SK-N-SH treated with all-trans-retinoic acid at 6 μM for 48 hours (cell line): ENCODE measurements around the gene RAB5IF.

Experiments used
- ATAC-seq: fragments of 200-7000 bp; cut with Tn5 transposase; 3 replicates; pipeline ENCODE4 v1.9.1; 2020; ENCODE audit warnings: mild to moderate bottlenecking, moderate library complexity
- ARNTL ChIP-seq: fragments of 450-650 bp; formaldehyde crosslinking; IDR thresholded peaks from 2 replicates; pipeline ENCODE4 v1.5.0; 2020; ENCODE audit warnings: low read depth, mild to moderate bottlenecking, moderate library complexity, borderline replicate concordance
- BACH2 ChIP-seq: fragments of 250-450 bp; sonication (Bioruptor Pico); IDR thresholded peaks from 2 replicates; pipeline ENCODE4 v1.9.0; 2021; ENCODE audit warnings: mild to moderate bottlenecking, borderline replicate concordance
- CREB5 ChIP-seq: fragments of 250-450 bp; sonication (Bioruptor Pico); IDR thresholded peaks from 2 replicates; pipeline ENCODE4 v1.5.1; 2020; ENCODE audit warnings: low read depth, mild to moderate bottlenecking, moderate library complexity
- CSDC2 ChIP-seq: fragments of 250-450 bp; sonication (Bioruptor Pico); IDR thresholded peaks from 2 replicates; pipeline ENCODE4 v1.5.0; 2020; ENCODE audit warnings: mild to moderate bottlenecking, moderate library complexity
- CSRNP3 ChIP-seq: fragments of 250-450 bp; sonication (Bioruptor Pico); IDR thresholded peaks from 2 replicates; pipeline ENCODE4 v1.5.1; 2021; ENCODE audit warnings: mild to moderate bottlenecking, moderate library complexity
- ESRRG ChIP-seq: fragments of 250-450 bp; sonication (Bioruptor Pico); IDR thresholded peaks from 2 replicates; pipeline ENCODE4 v1.6.1; 2021; ENCODE audit warnings: mild to moderate bottlenecking
- GLIS3 ChIP-seq: fragments of 250-450 bp; sonication (Bioruptor Pico); IDR thresholded peaks from 2 replicates; pipeline ENCODE4 v1.5.0; 2020; ENCODE audit warnings: mild to moderate bottlenecking, moderate library complexity
- ISL1 ChIP-seq: fragments of 250-450 bp; sonication (Bioruptor Pico); IDR thresholded peaks from 2 replicates; pipeline ENCODE4 v2.1.2; 2022; ENCODE audit warnings: mild to moderate bottlenecking, moderate library complexity
- OSR1 ChIP-seq: fragments of 250-450 bp; sonication (Bioruptor Pico); IDR thresholded peaks from 2 replicates; pipeline ENCODE4 v1.8.0; 2022; ENCODE audit warnings: moderate library complexity, mild to moderate bottlenecking, inconsistent platforms
- PATZ1 ChIP-seq: fragments of 250-450 bp; sonication (Bioruptor Pico); IDR thresholded peaks from 2 replicates; pipeline ENCODE4 v1.8.0; 2020; ENCODE audit warnings: mild to moderate bottlenecking, moderate library complexity, borderline replicate concordance
- POU6F1 ChIP-seq: fragments of 250-450 bp; sonication (Bioruptor Pico); IDR thresholded peaks from 2 replicates; pipeline ENCODE4 v1.8.0; 2021; ENCODE audit warnings: low read depth, mild to moderate bottlenecking, moderate library complexity, borderline replicate concordance
- PPARA ChIP-seq: fragments of 250-450 bp; sonication (Bioruptor Pico); IDR thresholded peaks from 2 replicates; pipeline ENCODE4 v1.5.0; 2020; ENCODE audit warnings: mild to moderate bottlenecking, borderline replicate concordance
- RARB ChIP-seq: fragments of 250-450 bp; sonication (Bioruptor Pico); IDR thresholded peaks from 2 replicates; pipeline ENCODE4 v1.8.0; 2021; ENCODE audit warnings: mild to moderate bottlenecking, moderate library complexity
- SNAI2 ChIP-seq: fragments of 250-450 bp; sonication (Bioruptor Pico); IDR thresholded peaks from 2 replicates; pipeline ENCODE4 v1.5.0; 2020; ENCODE audit warnings: mild to moderate bottlenecking, moderate library complexity
- TCF4 ChIP-seq: fragments of 250-450 bp; sonication (Bioruptor Pico); IDR thresholded peaks from 2 replicates; pipeline ENCODE4 v1.8.0; 2021; ENCODE audit warnings: mild to moderate bottlenecking, moderate library complexity, borderline replicate concordance
- TSHZ2 ChIP-seq: fragments of 250-450 bp; sonication (Bioruptor Pico); IDR thresholded peaks from 2 replicates; pipeline ENCODE4 v1.5.0; 2020; ENCODE audit warnings: mild to moderate bottlenecking, moderate library complexity
- ZC3H10 ChIP-seq: fragments of 250-450 bp; sonication (Bioruptor Pico); IDR thresholded peaks from 2 replicates; pipeline ENCODE4 v1.5.1; 2021; ENCODE audit warnings: mild to moderate bottlenecking, moderate library complexity
- ZFP3 ChIP-seq: fragments of 250-450 bp; sonication (Bioruptor Pico); IDR thresholded peaks from 2 replicates; pipeline ENCODE4 v1.5.0; 2020; ENCODE audit warnings: mild to moderate bottlenecking, moderate library complexity
- ZFP30 ChIP-seq: fragments of 450-650 bp; formaldehyde crosslinking; IDR thresholded peaks from 2 replicates; pipeline ENCODE4 v1.5.0; 2022; ENCODE audit warnings: mild to moderate bottlenecking, moderate library complexity
- ZNF565 ChIP-seq: fragments of 450-650 bp; formaldehyde crosslinking; conservative IDR thresholded peaks from 2 replicates; pipeline ENCODE4 v1.5.0; 2020; ENCODE audit warnings: low read depth, mild to moderate bottlenecking, moderate library complexity
- ZNF70 ChIP-seq: fragments of 450-650 bp; formaldehyde crosslinking; IDR thresholded peaks from 2 replicates; pipeline ENCODE4 v1.5.0; 2020; ENCODE audit warnings: mild to moderate bottlenecking, moderate library complexity
- ZNF8 ChIP-seq: fragments of 450-650 bp; formaldehyde crosslinking; IDR thresholded peaks from 2 replicates; pipeline ENCODE4 v1.5.0; 2020; ENCODE audit warnings: mild to moderate bottlenecking, moderate library complexity

The RAB5IF gene

GRCh38 chr20:36631646-36632045, 26.1 kb downstream of the RAB5IF start:
- ATAC-seq, result no peak
- TF ChIP-seq ZFP3 (CRISPR knock-in tag), result no peak
- TF ChIP-seq CSDC2 (CRISPR knock-in tag), result no peak
- no peak for TF ChIP-seq ARNTL (CRISPR knock-in tag)
- TF ChIP-seq SNAI2, result no peak
- TF ChIP-seq CSRNP3 (CRISPR knock-in tag), result no peak
- TF ChIP-seq CREB5 (CRISPR knock-in tag), result no peak
- no peak for TF ChIP-seq RARB (CRISPR knock-in tag)
- no peak for TF ChIP-seq PATZ1 (CRISPR knock-in tag)
- TF ChIP-seq ESRRG, result no peak
- TF ChIP-seq ISL1 (CRISPR knock-in tag), result no peak
- no peak for TF ChIP-seq PPARA
- TF ChIP-seq POU6F1 (CRISPR knock-in tag), result no peak
- no peak for TF ChIP-seq BACH2 (CRISPR knock-in tag)
- no peak for TF ChIP-seq TCF4 (CRISPR knock-in tag)
- TF ChIP-seq OSR1 (CRISPR knock-in tag), result no peak
- no peak for TF ChIP-seq ZC3H10 (CRISPR knock-in tag)
- TF ChIP-seq, all 23 proteins: peak for 0

GRCh38 chr20:36632147-36632486, 26.5 kb downstream of the RAB5IF start:
- ATAC-seq, result no peak
- no peak for TF ChIP-seq ZFP3 (CRISPR knock-in tag)
- no peak for TF ChIP-seq ZFP30
- TF ChIP-seq CSRNP3 (CRISPR knock-in tag), result no peak
- no peak for TF ChIP-seq PPARA
- no peak for TF ChIP-seq ZNF565
- no peak for TF ChIP-seq ESRRG
- no peak for TF ChIP-seq ISL1 (CRISPR knock-in tag)
- no peak for TF ChIP-seq ZC3H10 (CRISPR knock-in tag)
- TF ChIP-seq ZNF70 (CRISPR knock-in tag), result no peak
- TF ChIP-seq TCF4 (CRISPR knock-in tag), result no peak
- TF ChIP-seq TSHZ2, result no peak
- no peak for TF ChIP-seq PATZ1 (CRISPR knock-in tag)
- no peak for TF ChIP-seq ARNTL (CRISPR knock-in tag)
- TF ChIP-seq BACH2 (CRISPR knock-in tag), result no peak
- no peak for TF ChIP-seq OSR1 (CRISPR knock-in tag)
- no peak for TF ChIP-seq ZNF8
- TF ChIP-seq GLIS3 (CRISPR knock-in tag), result no peak
- TF ChIP-seq SNAI2, result no peak
- no peak for TF ChIP-seq RARB (CRISPR knock-in tag)
